NCI-H146 treated with DMSO at 0.1 percent for 48 hours (cell line): ENCODE data around the gene TMC2.

Source experiments
- DNase-seq: peaks from one replicate; lab custom pipeline; 2025; ENCODE audit not compliant: unreplicated experiment; lab: John Stamatoyannopoulos, UW

TMC2 gene

GRCh38 chr20:2576317-2576727 is 39.9 kb downstream of the TMC2 start:
- no peak for DNase-seq

- DNase-seq: peak; percentile 73
These were observed 42.3 kb downstream of the TMC2 start for GRCh38 chr20:2578475-2579192.

- no peak for DNase-seq
These were observed 49.4 kb downstream of the TMC2 start for GRCh38 chr20:2585811-2586210.

- DNase-seq: no peak
These were observed 57.4 kb downstream of the TMC2 start for GRCh38 chr20:2593756-2594155.

- no peak for DNase-seq
These were observed 58.7 kb downstream of the TMC2 start for GRCh38 chr20:2595076-2595475.

- no peak for DNase-seq
These were observed 60.4 kb downstream of the TMC2 start for GRCh38 chr20:2596673-2597279.

- no peak for DNase-seq
These were observed 63.1 kb downstream of the TMC2 start for GRCh38 chr20:2599288-2600006.

GRCh38 chr20:2602046-2602735 is 65.8 kb downstream of the TMC2 start:
- peak; percentile 10 for DNase-seq

GRCh38 chr20:2602746-2603145 is 66.4 kb downstream of the TMC2 start:
- peak; percentile 5 for DNase-seq

- peak; percentile 89 for DNase-seq
These were observed 67.6 kb downstream of the TMC2 start for GRCh38 chr20:2603816-2604505.

GRCh38 chr20:2604506-2604835 is 68.1 kb downstream of the TMC2 start:
- DNase-seq: no peak

- no peak for DNase-seq
These were observed 70.2 kb downstream of the TMC2 start for GRCh38 chr20:2606507-2607006.

- DNase-seq: no peak
These were observed 74.0 kb downstream of the TMC2 start for GRCh38 chr20:2610326-2610725.

- DNase-seq: no peak
These were observed 74.8 kb downstream of the TMC2 start for GRCh38 chr20:2610941-2611720.

GRCh38 chr20:2612073-2612472 is 75.7 kb downstream of the TMC2 start:
- DNase-seq: no peak

- no peak for DNase-seq
These were observed 80.3 kb downstream of the TMC2 start for GRCh38 chr20:2616634-2617033.

GRCh38 chr20:2617099-2617714 is 80.8 kb downstream of the TMC2 start:
- no peak for DNase-seq

- no peak for DNase-seq
These were observed 82.4 kb downstream of the TMC2 start for GRCh38 chr20:2618815-2619214.

GRCh38 chr20:2619337-2619736 is 83.0 kb downstream of the TMC2 start:
- DNase-seq: no peak
